HepG2 (cell line): ENCODE data around the gene ATXN7L2. TPM values are rescaled to one million over a fixed set of nuclear protein-coding genes. Genes with fewer than 3 reads are reported as not detected.
A peak's percentile ranks its signal among the peaks of the same experiment; 100 is the strongest.

Experiments used
- ATAD3A ChIP-seq: sonication (generic); formaldehyde crosslinking; IDR thresholded peaks from 2 replicates; pipeline ENCODE4 v1.4.0; 2020; ENCODE audit warnings: missing genetic modification reagents
- DNMT1 ChIP-seq: sonication (generic); formaldehyde crosslinking; IDR thresholded peaks from 2 replicates; pipeline ENCODE4 v1.5.1; 2020; ENCODE audit warnings: mild to moderate bottlenecking, missing genetic modification reagents
- EED ChIP-seq: sonication (generic); formaldehyde crosslinking; IDR thresholded peaks from 2 replicates; pipeline ENCODE4 v1.5.0; 2020; ENCODE audit warnings: mild to moderate bottlenecking, missing genetic modification reagents
- ELF1 ChIP-seq: sonication (generic); formaldehyde crosslinking; IDR thresholded peaks from 2 replicates; pipeline ENCODE4 v1.4.0; 2020; ENCODE audit warnings: missing genetic modification reagents
- ESRRA ChIP-seq: sonication (generic); formaldehyde crosslinking; IDR thresholded peaks from 2 replicates; pipeline ENCODE4 v1.5.1; 2020; ENCODE audit warnings: mild to moderate bottlenecking, low read depth, missing genetic modification reagents
- ETV6 ChIP-seq: sonication (generic); formaldehyde crosslinking; conservative IDR thresholded peaks from 2 replicates; pipeline ENCODE4 v1.4.0; 2020; ENCODE audit warnings: missing genetic modification reagents
- FOXA1 ChIP-seq, 2 experiments: fragments of 450-650 bp in 1 of 2; sonication (generic) in 1 of 2; formaldehyde crosslinking in 1 of 2; IDR thresholded peaks; 2 replicates each; pipeline versions ENCODE4 v1.4.0 to v1.6.1; 2016 to 2020; ENCODE audit warnings: missing genetic modification reagents in 1 of 2
- GZF1 ChIP-seq: sonication (generic); formaldehyde crosslinking; IDR thresholded peaks from 2 replicates; pipeline ENCODE4 v1.5.1; 2020; ENCODE audit warnings: mild to moderate bottlenecking, missing genetic modification reagents
- HOXA5 ChIP-seq: sonication (generic); formaldehyde crosslinking; IDR thresholded peaks from 2 replicates; pipeline ENCODE4 v1.4.0; 2020; ENCODE audit warnings: missing genetic modification reagents
- PCBP2 ChIP-seq: fragments of 200-400 bp; formaldehyde crosslinking; optimal IDR thresholded peaks from 2 replicates; pipeline ENCODE3; 2018; ENCODE audit warnings: low read length, low read depth; ENCODE audit not compliant: poor library complexity, severe bottlenecking
- PHF5A ChIP-seq: IDR thresholded peaks from one replicate; pipeline ENCODE4 v1.6.1; 2018; ENCODE audit warnings: low read depth, missing genetic modification reagents; ENCODE audit not compliant: unreplicated experiment
- POGZ ChIP-seq: sonication (generic); formaldehyde crosslinking; IDR thresholded peaks from 2 replicates; pipeline ENCODE4 v1.4.0; 2020; ENCODE audit warnings: mild to moderate bottlenecking, missing genetic modification reagents
- RFXAP ChIP-seq: sonication (generic); formaldehyde crosslinking; IDR thresholded peaks from 2 replicates; pipeline ENCODE4 v1.4.0; 2020; ENCODE audit warnings: missing genetic modification reagents, borderline replicate concordance
- SETDB1 ChIP-seq: sonication (generic); formaldehyde crosslinking; IDR thresholded peaks from 2 replicates; pipeline ENCODE4 v1.5.1; 2020; ENCODE audit warnings: missing genetic modification reagents, mild to moderate bottlenecking, borderline replicate concordance
- SNAPC2 ChIP-seq: sonication (generic); formaldehyde crosslinking; IDR thresholded peaks from 2 replicates; pipeline ENCODE4 v1.8.1; 2022; ENCODE audit warnings: mild to moderate bottlenecking, missing genetic modification reagents
- SP140L ChIP-seq: sonication (generic); formaldehyde crosslinking; IDR thresholded peaks from 2 replicates; pipeline ENCODE4 v1.4.0; 2020; ENCODE audit warnings: missing genetic modification reagents, borderline replicate concordance
- SP5 ChIP-seq: IDR thresholded peaks from 2 replicates; pipeline ENCODE4 v1.6.1; 2016; ENCODE audit warnings: low read depth, borderline replicate concordance
- STAG1 ChIP-seq: sonication (generic); formaldehyde crosslinking; IDR thresholded peaks from 2 replicates; pipeline ENCODE4 v1.4.0; 2020; ENCODE audit warnings: missing genetic modification reagents
- TGIF2 ChIP-seq: IDR thresholded peaks from 2 replicates; pipeline ENCODE4 v1.6.1; 2016; ENCODE audit warnings: control low read depth, missing compliant biosample characterization
- ZBTB3 ChIP-seq: sonication (generic); formaldehyde crosslinking; IDR thresholded peaks from 2 replicates; pipeline ENCODE4 v1.4.0; 2020; ENCODE audit warnings: low read depth, mild to moderate bottlenecking, moderate library complexity, missing genetic modification reagents, borderline replicate concordance
- ZFAT ChIP-seq: sonication (generic); formaldehyde crosslinking; conservative IDR thresholded peaks from 2 replicates; pipeline ENCODE4 v1.8.1; 2023; ENCODE audit warnings: missing genetic modification reagents, inconsistent platforms
- ZFP41 ChIP-seq: sonication (generic); formaldehyde crosslinking; IDR thresholded peaks from 2 replicates; pipeline ENCODE4 v1.4.0; 2020; ENCODE audit warnings: mild to moderate bottlenecking, missing genetic modification reagents, borderline replicate concordance
- ZFY ChIP-seq: sonication (generic); formaldehyde crosslinking; IDR thresholded peaks from 2 replicates; pipeline ENCODE4 v1.4.0; 2020; ENCODE audit warnings: missing genetic modification reagents
- ZNF101 ChIP-seq: sonication (generic); formaldehyde crosslinking; IDR thresholded peaks from 2 replicates; pipeline ENCODE4 v1.4.0; 2020; ENCODE audit warnings: mild to moderate bottlenecking, low read depth, missing genetic modification reagents, borderline replicate concordance
- ZNF329 ChIP-seq: sonication (generic); formaldehyde crosslinking; IDR thresholded peaks from 2 replicates; pipeline ENCODE4 v1.9.0; 2021; ENCODE audit warnings: low read depth, mild to moderate bottlenecking, missing genetic modification reagents
- ZNF431 ChIP-seq: sonication (generic); formaldehyde crosslinking; IDR thresholded peaks from 2 replicates; pipeline ENCODE4 v1.9.0; 2022; ENCODE audit warnings: missing genetic modification reagents, low read depth, mild to moderate bottlenecking, borderline replicate concordance
- ZNF660 ChIP-seq: sonication (generic); formaldehyde crosslinking; IDR thresholded peaks from 2 replicates; pipeline ENCODE4 v1.5.1; 2020; ENCODE audit warnings: mild to moderate bottlenecking, low read depth, missing genetic modification reagents, borderline replicate concordance
- ZNF709 ChIP-seq: sonication (generic); formaldehyde crosslinking; IDR thresholded peaks from 2 replicates; pipeline ENCODE4 v1.5.0; 2020; ENCODE audit warnings: mild to moderate bottlenecking, missing genetic modification reagents
- ZNF746 ChIP-seq: sonication (generic); formaldehyde crosslinking; IDR thresholded peaks from 2 replicates; pipeline ENCODE4 v1.8.0; 2022; ENCODE audit warnings: mild to moderate bottlenecking, missing genetic modification reagents
- ZNF781 ChIP-seq: sonication (generic); formaldehyde crosslinking; IDR thresholded peaks from 2 replicates; pipeline ENCODE4 v1.5.1; 2020; ENCODE audit warnings: borderline replicate concordance, mild to moderate bottlenecking, missing genetic modification reagents; ENCODE audit errors: not compliant biosample characterization
- ZNF879 ChIP-seq: sonication (generic); formaldehyde crosslinking; IDR thresholded peaks from 2 replicates; pipeline ENCODE4 v1.8.1; 2023; ENCODE audit warnings: missing genetic modification reagents
- ZNF883 ChIP-seq: sonication (generic); formaldehyde crosslinking; IDR thresholded peaks from 2 replicates; pipeline ENCODE4 v1.5.1; 2020; ENCODE audit warnings: mild to moderate bottlenecking, missing genetic modification reagents; ENCODE audit errors: not compliant biosample characterization
- polyA plus RNA-seq, 8 experiments: library from polyadenylated mRNA; depleted of rRNA in 3 of 8; stranded (reverse) in 7 of 8; unstranded in 1 of 8; fragments of >200 nt; fragmentation: Illumina TruSeq in 4 of 8; extraction: Trizol in 4 of 8; gene quantifications; 2 replicates each; pipeline versions ENCODE4 v1.2.1 to v1.2.3, GENCODE V29; 2011 to 2016; ENCODE audit warnings: low read depth in 4 of 8, missing spikeins in 1 of 8, mixed read lengths in 1 of 8; ENCODE audit not compliant: insufficient read depth in 1 of 8
- total RNA-seq, 5 experiments: library from RNA; depleted of rRNA; stranded (reverse); fragments of >200 nt; fragmentation: Illumina TruSeq; extraction: Trizol; gene quantifications; 2 replicates each; pipeline ENCODE4 v1.2.3, GENCODE V29; 2016; ENCODE audit warnings: low read depth in 1 of 5

The ATXN7L2 gene
- total and polyA plus RNA-seq, 2 of the 13 experiments (the other 11 are each of a cell fraction or from before 2014, with no cell fraction given): 2.7 to 2.8 TPM

DNA sequence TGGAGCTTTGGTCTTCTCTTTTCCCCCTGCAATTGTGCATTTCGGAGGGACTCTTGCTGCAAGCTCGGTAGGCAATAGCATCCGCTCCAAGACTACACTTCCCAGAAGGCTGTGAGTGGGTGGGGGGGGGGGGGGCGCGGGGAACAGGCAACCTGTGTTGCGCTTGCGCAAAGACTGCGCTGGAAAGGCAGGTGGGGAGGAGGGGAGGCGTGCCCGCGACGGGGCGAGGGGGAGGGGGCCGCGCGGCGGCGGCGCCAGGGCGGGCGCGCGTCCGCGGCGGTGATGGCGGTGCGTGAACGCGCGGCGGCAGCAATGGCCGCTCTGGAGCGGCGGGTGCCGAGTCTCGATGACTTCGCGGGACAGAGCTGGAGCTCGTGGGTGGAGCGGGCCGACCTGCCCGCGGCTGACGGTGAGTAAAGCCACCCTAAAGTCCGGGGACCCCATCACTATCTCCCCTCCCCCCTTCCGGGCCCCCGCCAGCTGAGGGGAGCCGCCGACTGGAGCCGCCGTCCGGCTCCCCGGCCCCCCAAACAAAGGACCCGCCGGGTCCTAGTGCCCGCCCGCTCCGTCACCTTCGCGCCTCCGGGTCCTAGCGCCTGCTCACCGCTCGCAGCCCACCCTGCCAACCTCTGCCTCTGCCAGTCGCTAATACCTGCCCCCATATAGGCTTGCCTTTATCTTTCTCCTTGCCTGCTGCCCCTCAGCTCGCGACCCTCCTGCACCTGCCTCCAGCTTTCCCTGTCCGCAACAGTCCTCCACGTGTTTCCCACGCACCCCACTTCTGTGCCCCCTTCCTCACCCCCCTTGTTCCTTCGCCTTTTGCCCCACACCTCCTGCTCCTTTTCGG, at the start of gene ATXN7L2 (continued):
- 0 out of 2 replicates have a peak, but pooled peaks have one; percentile 61 for TF ChIP-seq EED (CRISPR knock-in tag)
- no peak for TF ChIP-seq ZNF746 (CRISPR knock-in tag)
- TF ChIP-seq ESRRA: no peak
- 0 out of 2 replicates have a peak, but pooled peaks have one; percentile 56 for TF ChIP-seq ZBTB3 (CRISPR knock-in tag)
- TF ChIP-seq PCBP2: no peak
- TF ChIP-seq FOXA1 (IDR thresholded peaks at IDR 0.05): no peak
- peak; percentile 14; the same call in 1 of the 2 replicates for TF ChIP-seq FOXA1 (CRISPR knock-in tag; IDR thresholded peaks at IDR 0.05)
- TF ChIP-seq TGIF2 (CRISPR knock-in tag): no peak
- 0 out of 2 replicates have a peak, but pooled peaks have one; percentile 18 for TF ChIP-seq SP5 (CRISPR knock-in tag)
- TF ChIP-seq ZNF329 (CRISPR knock-in tag): 0 out of 2 replicates have a peak, but pooled peaks have one; percentile 43
- no peak for TF ChIP-seq ATAD3A
- TF ChIP-seq SNAPC2 (CRISPR knock-in tag): no peak
- TF ChIP-seq ZFAT (CRISPR knock-in tag): no peak
- TF ChIP-seq SETDB1 (CRISPR knock-in tag): no peak
- TF ChIP-seq RFXAP (CRISPR knock-in tag): peak; percentile 75
- TF ChIP-seq ZNF879 (CRISPR knock-in tag): no peak; the same call in 1 of the 2 replicates
- TF ChIP-seq ZFY (CRISPR knock-in tag): peak; percentile 69
- TF ChIP-seq ZNF709 (CRISPR knock-in tag): peak; percentile 61; the same call in 1 of the 2 replicates
- peak; percentile 62 for TF ChIP-seq ZNF883 (CRISPR knock-in tag)
- 0 out of 2 replicates have a peak, but pooled peaks have one; percentile 45 for TF ChIP-seq ZNF431 (CRISPR knock-in tag)
- peak; percentile 55; the same call in 1 of the 2 replicates for TF ChIP-seq POGZ (CRISPR knock-in tag)
- no peak for TF ChIP-seq STAG1 (CRISPR knock-in tag)
- TF ChIP-seq DNMT1 (CRISPR knock-in tag): peak; percentile 71; the same call in 1 of the 2 replicates
- TF ChIP-seq SP140L (CRISPR knock-in tag): no peak
- no peak for TF ChIP-seq PHF5A (CRISPR knock-in tag)
- TF ChIP-seq ELF1 (CRISPR knock-in tag): no peak; the same call in 1 of the 2 replicates
- TF ChIP-seq ZNF660 (CRISPR knock-in tag): no peak
- peak; percentile 53; the same call in 1 of the 2 replicates for TF ChIP-seq ETV6 (CRISPR knock-in tag)
- TF ChIP-seq ZFP41 (CRISPR knock-in tag): no peak
- no peak for TF ChIP-seq GZF1 (CRISPR knock-in tag)
- TF ChIP-seq ZNF101 (CRISPR knock-in tag): no peak
- peak; percentile 72 for TF ChIP-seq HOXA5 (CRISPR knock-in tag)
- TF ChIP-seq ZNF781 (CRISPR knock-in tag): peak; percentile 34
